NCI-H2081 treated with DMSO at 0.1 percent for 48 hours (cell line): ENCODE results near the gene SLC22A15.
"Not testable (repeated sequence)": the region's sequence is repeated elsewhere in the genome, so short reads cannot be mapped to it uniquely, and the experiment has no call there.

Source experiments
- DNase-seq: peaks from one replicate; lab custom pipeline; 2025; lab: John Stamatoyannopoulos, UW

The SLC22A15 gene

DNA sequence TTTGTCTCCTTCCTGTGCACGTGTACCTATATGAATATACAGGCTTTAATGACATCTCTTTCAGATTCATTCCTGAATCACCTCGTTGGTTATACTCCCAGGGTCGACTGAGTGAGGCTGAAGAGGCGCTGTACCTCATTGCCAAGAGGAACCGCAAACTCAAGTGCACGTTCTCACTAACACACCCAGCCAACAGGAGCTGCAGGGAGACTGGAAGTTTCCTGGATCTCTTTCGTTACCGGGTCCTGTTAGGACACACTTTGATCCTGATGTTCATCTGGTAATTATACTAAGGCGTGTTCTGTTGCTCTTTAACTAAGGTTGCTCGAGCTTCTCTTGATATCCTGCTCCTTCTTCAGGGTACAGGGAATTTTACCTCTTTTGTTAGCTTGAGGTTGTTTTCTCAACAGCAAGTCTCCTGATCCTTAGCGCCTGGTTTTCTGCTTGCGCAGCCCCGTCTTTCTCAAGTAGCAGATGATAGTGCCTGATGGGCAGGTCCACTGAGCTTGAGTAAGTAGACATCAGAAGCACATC lies 55.1 kb downstream of the SLC22A15 start:
- no peak for DNase-seq

- no peak for DNase-seq
Observed at GRCh38 chr1:116033322-116033721, 57.0 kb downstream of the SLC22A15 start.

- no peak for DNase-seq
Observed at GRCh38 chr1:116036255-116036654, 59.9 kb downstream of the SLC22A15 start.

DNA sequence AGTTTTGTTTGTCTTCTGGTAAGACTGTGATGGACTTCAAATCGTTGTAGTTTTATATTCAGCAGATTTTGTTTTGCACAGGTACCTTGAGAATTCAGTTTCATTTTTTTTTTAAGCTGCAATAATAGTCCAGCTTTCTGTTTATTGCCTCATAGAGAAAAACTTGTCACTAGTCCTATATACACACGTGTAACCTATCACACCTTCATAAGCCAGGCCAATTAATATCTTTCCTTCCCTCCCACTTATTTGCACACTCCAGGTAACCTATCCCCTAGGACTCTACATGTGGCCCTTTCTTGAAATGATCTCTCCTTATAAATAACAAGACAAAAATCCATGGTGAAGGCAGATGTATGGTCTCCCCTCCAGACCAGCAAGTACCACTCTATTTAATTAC lies 62.4 kb downstream of the SLC22A15 start:
- DNase-seq: no peak

GRCh38 chr1:116044071-116044470 lies 67.8 kb downstream of the SLC22A15 start:
- DNase-seq: no peak

DNA sequence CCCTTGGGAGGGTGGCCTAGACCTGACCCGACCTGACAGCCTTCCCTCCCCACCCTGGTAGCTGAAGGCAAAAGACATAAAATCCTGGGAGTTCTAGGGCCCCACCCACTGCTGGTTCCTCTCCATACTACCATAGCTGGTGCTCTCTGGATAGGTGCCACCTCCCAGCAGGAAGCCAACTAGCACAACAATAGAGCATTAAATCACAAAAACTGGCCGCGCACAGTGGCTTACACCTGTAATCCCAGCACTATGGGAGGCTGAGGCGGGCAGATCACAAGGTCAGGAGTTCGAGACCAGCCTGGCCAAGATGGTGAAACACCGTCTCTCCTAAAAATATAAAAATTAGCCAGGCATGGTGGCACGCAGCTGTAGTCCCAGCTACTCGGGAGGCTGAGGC lies 70.6 kb downstream of the SLC22A15 start:
- not testable (repeated sequence) for DNase-seq

GRCh38 chr1:116051896-116052295 lies 75.6 kb downstream of the SLC22A15 start:
- DNase-seq: not testable (repeated sequence)

DNA sequence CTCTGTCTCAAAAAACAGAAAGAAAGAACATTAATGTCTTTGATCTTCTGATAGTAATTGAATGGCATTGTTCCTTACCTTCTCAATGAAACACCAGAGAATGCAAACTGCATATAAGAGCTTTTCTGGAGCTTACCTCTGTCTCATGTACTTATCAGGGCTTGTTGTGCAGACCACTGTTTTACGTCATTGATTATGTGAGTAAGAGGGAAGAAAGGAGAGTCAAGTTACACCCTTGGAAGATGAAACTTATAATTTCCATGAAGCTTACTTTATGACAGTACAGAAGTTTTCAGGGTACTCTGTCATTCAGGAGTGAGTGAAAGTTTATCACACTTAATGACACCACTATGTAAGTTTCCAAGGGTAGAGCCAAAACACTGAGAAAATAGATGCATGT lies 85.9 kb downstream of the SLC22A15 start:
- DNase-seq: no peak

DNA sequence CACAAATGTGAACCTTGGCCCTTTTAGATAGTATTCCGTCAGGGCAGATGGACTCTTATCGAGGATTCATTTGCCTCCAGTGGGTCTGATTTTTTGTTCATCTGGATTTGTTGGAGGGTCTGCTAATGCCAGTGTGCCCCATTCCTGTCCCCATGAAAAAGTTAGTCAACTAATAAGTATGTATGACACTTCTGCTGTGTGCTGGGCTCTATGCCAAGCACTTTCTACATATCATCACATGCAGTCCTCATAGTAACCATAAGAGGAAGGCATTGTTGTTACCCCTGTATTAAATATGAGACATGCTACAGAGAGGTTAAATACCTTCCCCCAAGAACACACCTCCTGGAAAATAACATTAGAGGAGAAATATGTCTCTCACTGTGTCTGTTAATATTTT lies 88.3 kb downstream of the SLC22A15 start:
- no peak for DNase-seq

- DNase-seq: no peak
Observed at GRCh38 chr1:116066868-116067565, 90.7 kb downstream of the SLC22A15 start.

DNA sequence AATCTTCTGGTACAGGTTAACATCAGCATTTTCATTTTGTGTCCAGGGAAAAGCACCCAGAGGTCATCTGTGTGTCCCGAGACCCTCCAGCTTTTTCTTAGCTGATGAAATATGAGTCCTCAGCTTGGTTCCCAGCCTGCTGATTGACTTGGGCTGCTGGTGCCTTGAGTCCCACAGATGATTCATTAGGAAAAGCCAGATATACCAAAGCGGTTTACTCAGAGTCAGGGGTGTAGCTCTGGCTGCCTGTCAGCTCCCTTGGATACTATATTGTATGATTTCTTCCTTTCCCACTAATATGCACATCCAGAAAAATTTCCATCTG lies 91.2 kb downstream of the SLC22A15 start:
- no peak for DNase-seq

- no peak for DNase-seq
Observed at GRCh38 chr1:116075575-116075974, 99.3 kb downstream of the SLC22A15 start.

DNA sequence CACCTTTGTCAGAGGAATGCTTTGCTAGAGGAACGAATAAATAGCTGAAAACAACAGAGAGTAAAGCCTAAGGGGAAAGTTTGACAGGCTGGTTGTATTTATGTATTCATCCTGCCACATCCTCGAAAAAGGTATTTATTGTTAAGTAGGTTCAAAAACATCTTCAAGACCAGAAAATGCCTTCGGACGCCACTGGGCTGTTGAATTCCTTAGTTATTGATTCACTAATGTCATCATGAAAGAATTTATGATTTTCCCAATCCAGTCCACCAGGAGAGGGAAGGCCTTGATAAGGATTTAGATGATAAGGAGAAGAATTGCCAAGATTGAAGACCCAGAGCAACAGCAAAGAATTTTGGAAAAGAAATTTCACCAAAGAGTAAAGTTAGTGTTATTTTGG lies 99.7 kb downstream of the SLC22A15 start:
- DNase-seq: no peak

GRCh38 chr1:116076831-116077230 lies 100.5 kb downstream of the SLC22A15 start:
- DNase-seq: no peak

GRCh38 chr1:116078699-116079223 lies 102.4 kb downstream of the SLC22A15 start:
- no peak for DNase-seq

- no peak for DNase-seq
Observed at GRCh38 chr1:116087628-116088027, 111.3 kb downstream of the SLC22A15 start.

GRCh38 chr1:116089870-116090269 lies 113.6 kb downstream of the SLC22A15 start:
- no peak for DNase-seq

DNA sequence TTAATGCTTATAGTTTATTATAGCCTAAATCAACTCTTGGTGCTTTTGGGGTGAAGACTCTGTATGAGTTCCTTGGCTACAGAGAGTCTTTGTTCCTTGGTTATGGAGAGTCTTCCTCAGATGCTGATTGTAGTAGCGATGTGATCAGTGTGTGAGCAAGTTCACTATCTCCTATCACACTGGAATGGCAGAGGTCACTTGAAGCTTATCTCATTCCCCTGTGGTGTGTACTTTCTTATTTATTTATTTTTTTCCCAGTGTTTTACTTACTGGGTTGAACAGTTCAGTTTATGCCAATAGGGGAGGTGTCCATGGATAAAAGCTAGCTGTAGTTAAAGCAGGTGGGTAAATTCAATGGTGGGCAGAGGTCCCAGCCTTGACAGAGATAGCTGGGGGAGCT lies 114.8 kb downstream of the SLC22A15 start:
- no peak for DNase-seq

DNA sequence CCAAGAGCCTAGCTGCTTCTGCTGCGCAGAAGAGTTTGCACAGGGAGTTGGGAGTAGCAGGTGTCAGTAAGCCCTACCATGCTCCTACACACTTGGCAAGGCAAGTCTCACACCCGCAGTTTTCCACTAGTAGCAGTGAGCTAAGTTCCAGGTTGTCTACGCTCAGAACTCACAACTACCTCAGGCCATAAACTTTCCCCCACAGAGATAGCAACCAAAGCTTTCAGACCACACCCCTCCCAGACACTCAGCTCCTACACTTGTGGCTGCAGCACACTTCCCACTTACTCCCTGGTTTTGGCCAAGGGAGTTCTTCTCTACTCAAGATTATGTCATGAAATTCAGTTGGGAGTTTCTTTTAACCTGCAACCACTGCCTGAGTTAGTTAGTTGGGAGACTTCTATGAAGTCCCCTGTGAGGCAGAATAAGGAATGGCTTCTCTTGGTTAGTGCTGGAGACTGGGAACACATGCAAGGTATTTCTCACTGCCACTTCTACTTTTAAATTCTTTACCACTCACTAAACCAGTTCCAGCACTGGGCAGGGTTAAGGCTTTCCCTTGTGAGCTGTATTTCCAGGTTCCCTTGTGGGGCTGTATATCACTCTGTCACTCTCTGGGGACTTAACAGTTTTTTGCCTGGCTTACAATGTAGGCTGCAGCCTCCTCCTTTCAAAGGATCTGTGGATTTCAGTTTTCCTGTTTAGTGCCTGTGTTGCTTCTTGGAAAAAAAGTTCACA lies 116.6 kb downstream of the SLC22A15 start:
- no peak for DNase-seq

DNA sequence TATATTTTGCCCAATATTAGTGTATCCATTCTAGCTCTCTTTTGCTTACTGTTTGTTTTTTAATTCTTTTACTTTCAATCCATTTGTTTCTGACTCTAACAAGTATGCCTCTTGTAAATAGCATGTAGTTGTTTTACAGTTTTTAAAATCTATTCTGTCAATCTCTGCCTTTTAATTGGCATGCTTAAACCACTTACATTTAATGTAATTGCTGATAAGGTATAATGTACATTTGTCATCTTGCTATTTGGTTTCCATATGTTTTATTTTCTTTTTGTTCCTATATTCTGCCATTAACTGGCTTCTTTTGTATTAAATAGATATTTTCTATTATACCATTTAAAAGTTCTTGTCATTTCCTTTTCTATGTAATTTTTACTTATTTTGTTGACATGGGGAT lies 118.7 kb downstream of the SLC22A15 start:
- DNase-seq: no peak

GRCh38 chr1:116096013-116096618 lies 119.8 kb downstream of the SLC22A15 start:
- DNase-seq: no peak

DNA sequence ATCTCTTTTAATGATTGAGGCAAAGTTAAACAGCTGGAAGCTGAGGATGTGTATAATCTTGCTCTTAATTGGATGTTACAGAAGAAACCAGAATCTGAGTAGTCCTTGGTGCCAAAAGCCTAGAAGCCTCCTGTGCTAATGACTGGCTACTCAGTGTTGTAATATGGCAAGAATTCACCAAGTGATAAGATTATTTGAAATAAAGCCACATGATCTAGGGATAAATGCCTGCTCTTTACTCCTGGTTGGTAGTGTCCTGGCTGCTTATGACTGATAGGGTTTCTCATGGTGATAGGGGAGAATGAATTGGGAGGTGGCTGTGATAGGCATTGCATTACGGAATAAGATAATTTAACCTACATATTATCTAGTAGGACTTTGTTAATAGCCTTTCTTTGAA lies 121.3 kb downstream of the SLC22A15 start:
- DNase-seq: no peak

DNA sequence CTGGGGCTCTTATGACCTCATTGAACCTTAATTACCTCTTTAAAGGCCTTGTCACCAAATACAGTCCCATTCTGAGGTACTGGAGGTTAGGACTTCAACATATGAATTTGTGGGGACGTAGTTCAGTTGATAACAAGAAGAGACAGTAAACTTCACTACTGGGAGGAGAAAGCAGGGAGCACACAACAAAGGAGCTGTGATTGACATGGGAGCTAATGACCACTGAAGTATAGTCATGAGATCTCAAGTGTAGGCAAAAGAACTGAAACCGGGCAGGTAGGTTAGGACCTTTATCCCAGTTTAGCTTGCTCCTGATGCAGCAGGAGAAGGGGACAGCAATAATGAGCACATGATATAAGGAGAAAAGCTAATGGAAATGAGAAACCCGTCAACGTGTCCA lies 123.1 kb downstream of the SLC22A15 start:
- DNase-seq: no peak
